GM12878 (cell line): ENCODE measurements around the gene CLTCL1. TPM values are rescaled to one million over a fixed set of nuclear protein-coding genes. Genes with fewer than 3 reads are reported as not detected.

Experiments
- ATAC-seq: fragments of 200-7000 bp; cut with Tn5 transposase; 3 replicates; pipeline ENCODE4 v1.9.1; 2020; ENCODE audit warnings: mild to moderate bottlenecking, moderate library complexity
- BruUV-seq: library from RNA; stranded (reverse); fragments of 400-500 nt; replicated peaks from 2 replicates; lab custom pipeline; 2021; lab: Mats Ljungman, UMichigan
- CTCF ChIA-PET: fragments of 300-600 bp; sonication (Branson Sonifier 250); formaldehyde crosslinking; extraction: SDS; loops from one replicate; lab custom pipeline; 2021; ENCODE audit warnings: inconsistent platforms; lab: Yijun Ruan, JAX
- POLR2A ChIA-PET: fragments of 350-600 bp; formaldehyde crosslinking; extraction: SDS; loops from one replicate; lab custom pipeline; 2021; ENCODE audit warnings: inconsistent platforms; lab: Charles Lee
- RAD21 ChIA-PET: fragments of 300-600 bp; sonication (Branson Sonifier 250); formaldehyde crosslinking; loops from one replicate; lab custom pipeline; 2023; ENCODE audit warnings: antibody characterized with exemption; ENCODE audit not compliant: unreplicated experiment; lab: Charles Lee
- SMC1A ChIA-PET: fragments of 300-600 bp; sonication (Branson Sonifier 250); formaldehyde crosslinking; loops from one replicate; lab custom pipeline; 2023; ENCODE audit not compliant: unreplicated experiment, uncharacterized antibody; lab: Charles Lee
- DNase-seq: peaks from one replicate; pipeline ENCODE4 v3.0.0-alpha.2; 2011; ENCODE audit warnings: low read depth, low spot score
- FAIRE-seq: peaks from 3 replicates; lab custom pipeline; 2011; peaks lifted over from hg19 to GRCh38; lab: Jason Lieb, UNC
- H2AFZ ChIP-seq: 2 replicates; pipeline ENCODE4 v1.6.0; 2011; ENCODE audit warnings: low read depth, low read length, control low read depth; ENCODE audit not compliant: control insufficient read depth
- H3K27ac ChIP-seq: 2 replicates; pipeline ENCODE4 v1.5.1; 2011; ENCODE audit warnings: control low read depth; ENCODE audit not compliant: control insufficient read depth, insufficient read depth
- H3K27me3 ChIP-seq, 2 experiments: replicated peaks in 1 of 2; 2 replicates each; pipeline versions ENCODE4 v1.6.0 to v1.6.1; 2011; ENCODE audit warnings: low read length in 1 of 2; ENCODE audit not compliant: control insufficient read depth in 2 of 2, insufficient read depth in 2 of 2
- H3K36me3 ChIP-seq, 2 experiments: 2 replicates each; pipeline ENCODE4 v1.5.1; 2011; ENCODE audit warnings: low read length in 1 of 2; ENCODE audit not compliant: control insufficient read depth in 2 of 2, insufficient read depth in 2 of 2
- H3K4me1 ChIP-seq: 2 replicates; pipeline ENCODE4 v1.6.1; 2011; ENCODE audit warnings: mild to moderate bottlenecking, low read length, moderate library complexity, mixed read lengths; ENCODE audit not compliant: control insufficient read depth, insufficient read depth
- H3K4me2 ChIP-seq: 2 replicates; pipeline ENCODE4 v1.6.0; 2011; ENCODE audit warnings: control low read depth; ENCODE audit not compliant: control insufficient read depth, insufficient read depth
- H3K4me3 ChIP-seq: fragments of 200-600 bp; sonication (generic); 2 replicates; pipeline ENCODE4 v1.5.1; 2016
- H3K79me2 ChIP-seq: 2 replicates; pipeline ENCODE4 v1.6.0; 2011; ENCODE audit warnings: low read length; ENCODE audit not compliant: control insufficient read depth, insufficient read depth
- H3K9ac ChIP-seq: 2 replicates; pipeline ENCODE4 v1.8.0; 2011; ENCODE audit warnings: low read length, control low read depth, mixed read lengths; ENCODE audit not compliant: control insufficient read depth, insufficient read depth
- H3K9me3 ChIP-seq: replicated peaks from 3 replicates; pipeline ENCODE4 v1.5.1; 2011; ENCODE audit warnings: mild to moderate bottlenecking, low read length; ENCODE audit not compliant: control insufficient read depth, insufficient read depth
- H4K20me1 ChIP-seq: 2 replicates; pipeline ENCODE4 v1.6.0; 2011; ENCODE audit not compliant: control insufficient read depth, insufficient read depth
- KLF5 ChIP-seq: fragments of 450-650 bp; IDR thresholded peaks from 2 replicates; pipeline ENCODE4 v1.6.1; 2014; ENCODE audit warnings: mild to moderate bottlenecking; ENCODE audit not compliant: partially characterized antibody
- SMAD5 ChIP-seq: IDR thresholded peaks from 2 replicates; pipeline ENCODE4 v1.6.1; 2016; ENCODE audit warnings: antibody characterized with exemption, low read depth
- TBL1XR1 ChIP-seq: IDR thresholded peaks from 2 replicates; pipeline ENCODE4 v1.6.1; 2012; ENCODE audit warnings: low read depth, low read length, improper control_type of control experiment
- TCF7 ChIP-seq: IDR thresholded peaks from 2 replicates; pipeline ENCODE4 v1.6.1; 2014; ENCODE audit warnings: antibody characterized with exemption, borderline replicate concordance
- USF1 ChIP-seq: IDR thresholded peaks from 2 replicates; pipeline ENCODE4 v1.6.1; 2011; ENCODE audit warnings: borderline replicate concordance, low read depth, mild to moderate bottlenecking, moderate library complexity, mixed read lengths, low read length; ENCODE audit not compliant: insufficient read depth; ENCODE audit errors: extremely low read length
- ZBTB11 ChIP-seq: fragments of 450-650 bp; formaldehyde crosslinking; IDR thresholded peaks from 2 replicates; pipeline ENCODE4 v1.5.0; 2022; ENCODE audit warnings: mild to moderate bottlenecking, missing genetic modification characterization
- WGBS: methylation state at CpG from one replicate; pipeline ENCODE4 v1.1.6; 2016; ENCODE audit warnings: low lambda C conversion rate; ENCODE audit not compliant: insufficient replicate concordance, insufficient coverage; ENCODE audit errors: missing lambda C conversion rate; 5-methylcytosine and 5-hydroxymethylcytosine counted together
- in situ Hi-C: fragments of 300-500 bp; cut with MboI; formaldehyde crosslinking; loops from 9 replicates; pipeline ENCODE4 v1.14.3; 2018; ENCODE audit warnings: mixed read lengths
- intact Hi-C: fragments of 100-400 bp; cut with micrococcal nuclease; formaldehyde crosslinking; loops from one replicate; pipeline ENCODE4 v1.14.2; 2022; ENCODE audit not compliant: unreplicated experiment
- polyA plus RNA-seq, 11 experiments: library from polyadenylated mRNA; depleted of rRNA in 4 of 11; unstranded in 6 of 11; stranded (reverse) in 5 of 11; fragments of >200 nt; fragmentation: Nextera tagmentation in 4 of 11; fragmentation: Illumina TruSeq in 1 of 11; extraction: Ambion mirVana in 4 of 11; extraction: Trizol in 1 of 11; gene quantifications; 1 replicate in 1 of 11; 2 replicates in 10 of 11; pipeline versions ENCODE4 v1.2.1 to v1.2.3, GENCODE V29; 2011 to 2016; ENCODE audit warnings: inconsistent platforms in 2 of 11, missing spikeins in 2 of 11, low read depth in 1 of 11
- total RNA-seq, 4 experiments: library from RNA; depleted of rRNA in 3 of 4; stranded (reverse); fragments of >200 nt in 3 of 4; fragmentation: Illumina TruSeq in 1 of 4; extraction: Trizol in 1 of 4; gene quantifications; 2 replicates each; pipeline versions ENCODE4 v1.2.1 to v1.2.3, GENCODE V29; 2013 to 2021

CLTCL1 gene
- total and polyA plus RNA-seq, 10 of the 15 experiments (the other 5 are each of a cell fraction or from before 2014, with no cell fraction given), result under 0.01 to 0.35 (median 0.12) TPM; not detected in 2

GRCh38 chr22:19234126-19234896, 57.2 kb downstream of the CLTCL1 start:
- DNase-seq (no peak), FAIRE-seq (no peak), ATAC-seq (no peak)
- H4K20me1 ChIP-seq, result no peaks in the 10 kb centered on the region
- H3K27ac ChIP-seq, result no peak overlapping the region
- H3K79me2 ChIP-seq, result no peaks in the 10 kb centered on the region
- H3K27me3 ChIP-seq, result peaks cover 2 to 15% of the 10 kb centered on the region in 2 experiments
- no peaks in the 10 kb centered on the region for H3K36me3 ChIP-seq
- H3K9ac ChIP-seq, result no peak overlapping the region
- RAD21 ChIA-PET, result no interaction called here
- intact Hi-C loops, result no loop called here
- SMC1A ChIA-PET, result no interaction called here
- 38% methylated on average over 14 of the region's 14 CpGs for WGBS
- H2AFZ ChIP-seq, result no peak overlapping the region
- H3K4me2 ChIP-seq, result no peak overlapping the region
- CTCF ChIA-PET, result no interaction called here
- BruUV-seq, result no TSS peak
- POLR2A ChIA-PET, result no interaction called here
- H3K9me3 ChIP-seq, result no peaks in the 10 kb centered on the region
- H3K4me1 ChIP-seq, result no peaks in the 10 kb centered on the region
- in situ Hi-C loops, result no loop called here
- TF ChIP-seq TBL1XR1 (no peak), TCF7 (no peak), USF1 (no peak), ZBTB11 (CRISPR knock-in tag) (no peak), KLF5 (no peak), SMAD5 (no peak)
- H3K4me3 ChIP-seq, result no peak overlapping the region
